ENCODE data around the gene LRRC4C. TPM values are rescaled to one million over a fixed set of nuclear protein-coding genes. Genes with fewer than 3 reads are reported as not detected.

LRRC4C gene
- polyA plus RNA-seq, 1 experiment, result not detected

DNA sequence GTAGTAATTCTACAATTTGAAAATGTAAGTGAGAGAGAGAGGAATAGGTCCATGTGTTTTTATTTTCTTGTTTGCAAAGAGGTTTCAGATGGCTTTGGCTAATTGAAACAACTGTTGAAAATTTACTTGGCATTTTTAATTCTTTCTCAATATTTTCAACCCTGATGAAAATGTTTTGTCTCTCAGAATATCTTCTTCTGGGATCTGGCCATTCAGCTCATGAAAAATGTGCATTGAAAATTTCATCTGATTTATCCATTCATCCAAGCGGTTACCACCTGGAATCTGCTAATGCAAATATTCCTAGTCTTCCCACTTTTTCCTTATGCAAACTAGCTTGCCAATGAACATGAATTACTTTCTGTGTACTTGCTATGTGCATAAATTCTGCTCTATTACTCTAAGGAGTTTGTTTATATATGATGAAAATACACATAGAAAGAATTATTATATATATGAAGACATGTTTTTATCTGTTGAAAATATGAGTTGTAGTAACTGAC, 621.2 kb downstream of the LRRC4C start:
- TF ChIP-seq, protein P1, sequence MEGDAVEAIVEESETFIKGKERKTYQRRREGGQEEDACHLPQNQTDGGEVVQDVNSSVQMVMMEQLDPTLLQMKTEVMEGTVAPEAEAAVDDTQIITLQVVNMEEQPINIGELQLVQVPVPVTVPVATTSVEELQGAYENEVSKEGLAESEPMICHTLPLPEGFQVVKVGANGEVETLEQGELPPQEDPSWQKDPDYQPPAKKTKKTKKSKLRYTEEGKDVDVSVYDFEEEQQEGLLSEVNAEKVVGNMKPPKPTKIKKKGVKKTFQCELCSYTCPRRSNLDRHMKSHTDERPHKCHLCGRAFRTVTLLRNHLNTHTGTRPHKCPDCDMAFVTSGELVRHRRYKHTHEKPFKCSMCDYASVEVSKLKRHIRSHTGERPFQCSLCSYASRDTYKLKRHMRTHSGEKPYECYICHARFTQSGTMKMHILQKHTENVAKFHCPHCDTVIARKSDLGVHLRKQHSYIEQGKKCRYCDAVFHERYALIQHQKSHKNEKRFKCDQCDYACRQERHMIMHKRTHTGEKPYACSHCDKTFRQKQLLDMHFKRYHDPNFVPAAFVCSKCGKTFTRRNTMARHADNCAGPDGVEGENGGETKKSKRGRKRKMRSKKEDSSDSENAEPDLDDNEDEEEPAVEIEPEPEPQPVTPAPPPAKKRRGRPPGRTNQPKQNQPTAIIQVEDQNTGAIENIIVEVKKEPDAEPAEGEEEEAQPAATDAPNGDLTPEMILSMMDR (IDR thresholded peaks at IDR 0.05; ENCODE audit: insufficient read depth, low read depth, low read length), result no peak
- ChIA-PET CTCF (interaction anchor here (0.6 kb wide), 1 partner anchor 1661 kb away, joined by 3 read pairs; no protein-coding TSS in a partner anchor), POLR2A (no interaction called here)
- H3K4me3 ChIP-seq (ENCODE audit: low read depth, low read length), result no peak overlapping the region
- DNase-seq (ENCODE audit: low read depth), result no peak
- no peaks in the 10 kb centered on the region for H3K36me3 ChIP-seq (ENCODE audit: control insufficient read depth, insufficient read depth, low read length)
- H3K27me3 ChIP-seq (ENCODE audit: control insufficient read depth, insufficient read depth, low read length), result no peaks in the 10 kb centered on the region

DNA sequence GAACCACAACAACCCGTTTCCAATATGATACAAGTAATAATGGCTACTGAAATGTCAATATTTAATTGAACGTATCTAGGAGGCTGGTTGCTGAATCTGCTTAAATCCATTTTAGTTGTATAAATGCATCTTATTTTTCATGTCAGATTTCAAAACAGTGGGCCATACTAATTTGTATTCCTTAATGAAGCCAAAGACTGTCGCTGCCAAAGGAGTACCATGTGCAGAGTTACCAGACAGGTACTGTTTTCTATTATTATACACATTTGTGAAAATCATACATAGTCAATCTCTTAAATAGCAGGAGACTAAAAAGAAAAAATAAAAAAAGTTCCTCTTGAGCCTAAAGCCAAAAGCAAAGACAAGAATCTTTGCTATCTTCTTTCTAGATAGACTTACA, 632.3 kb downstream of the LRRC4C start:
- Histone ChIP-seq H3K27me3 (ENCODE audit: control insufficient read depth, insufficient read depth, low read length) (no peaks in the 10 kb centered on the region), H3K36me3 (ENCODE audit: control insufficient read depth, insufficient read depth, low read length) (no peaks in the 10 kb centered on the region), H3K4me3 (ENCODE audit: low read depth, low read length) (no peak overlapping the region)
- TF ChIP-seq, protein P1 (IDR thresholded peaks at IDR 0.05; ENCODE audit: insufficient read depth, low read depth, low read length), result no peak
- no peak for DNase-seq (ENCODE audit: low read depth)
- POLR2A ChIA-PET, result no interaction called here
- CTCF ChIA-PET, result no interaction called here

DNA sequence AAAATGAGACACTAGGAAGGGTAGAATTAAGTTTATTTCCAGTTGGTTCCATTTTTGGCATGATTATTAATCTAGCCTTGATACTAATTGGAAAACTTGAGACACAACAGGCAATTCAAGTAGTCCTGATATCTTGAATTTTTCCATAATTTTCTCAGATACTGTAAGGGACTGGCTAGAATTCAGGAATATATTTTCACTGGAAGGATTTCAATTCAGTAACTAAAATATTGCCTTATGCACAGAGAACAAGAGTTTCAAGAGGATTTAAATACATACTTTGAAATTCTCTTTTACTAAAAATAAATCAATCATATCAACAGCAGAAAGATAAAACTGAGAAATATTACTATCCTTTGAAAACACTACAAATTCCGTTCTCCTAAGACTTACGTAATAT, 632.9 kb downstream of the LRRC4C start:
- DNase-seq (ENCODE audit: low read depth), result no peak
- TF ChIP-seq, protein P1 (IDR thresholded peaks at IDR 0.05; ENCODE audit: insufficient read depth, low read depth, low read length), result no peak
- CTCF ChIA-PET, result no interaction called here
- Histone ChIP-seq H3K27me3 (ENCODE audit: control insufficient read depth, insufficient read depth, low read length) (no peaks in the 10 kb centered on the region), H3K36me3 (ENCODE audit: control insufficient read depth, insufficient read depth, low read length) (no peaks in the 10 kb centered on the region), H3K4me3 (ENCODE audit: low read depth, low read length) (no peak overlapping the region)
- POLR2A ChIA-PET, result no interaction called here

DNA sequence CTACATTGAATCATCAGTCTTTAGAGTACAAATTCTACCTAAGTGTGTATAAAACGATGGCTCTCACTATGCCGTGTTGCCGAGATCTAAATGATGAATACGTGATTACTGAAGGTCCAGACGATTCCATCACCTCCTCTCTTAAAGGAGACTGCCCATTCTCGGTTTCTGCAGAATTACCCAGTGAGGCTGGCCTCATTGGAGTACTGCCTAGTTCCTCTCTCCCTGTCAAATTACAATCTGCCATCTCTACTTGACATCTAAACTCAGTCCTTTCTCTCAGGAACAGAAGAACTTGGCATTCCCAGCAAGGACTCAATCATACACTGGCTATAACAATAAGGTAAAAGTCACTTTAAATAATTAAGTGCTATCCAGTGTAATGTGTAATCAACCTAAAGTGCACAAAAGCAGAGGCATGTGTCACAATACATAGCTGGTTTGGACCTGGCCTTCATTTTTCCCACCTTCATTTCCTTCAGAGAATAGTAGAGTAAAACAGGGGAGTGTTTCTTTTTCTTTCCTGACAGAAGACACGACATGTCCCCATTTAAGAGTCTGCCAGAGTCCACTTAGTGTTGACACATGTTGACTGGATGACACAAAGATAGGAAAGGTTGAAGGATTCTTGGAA, 634.1 kb downstream of the LRRC4C start:
- ChIA-PET POLR2A (no interaction called here), CTCF (no interaction called here)
- TF ChIP-seq, protein P1 (IDR thresholded peaks at IDR 0.05; ENCODE audit: insufficient read depth, low read depth, low read length), result no peak
- DNase-seq (ENCODE audit: low read depth), result no peak
- Histone ChIP-seq H3K36me3 (ENCODE audit: control insufficient read depth, insufficient read depth, low read length) (no peaks in the 10 kb centered on the region), H3K4me3 (ENCODE audit: low read depth, low read length) (no peak overlapping the region), H3K27me3 (ENCODE audit: control insufficient read depth, insufficient read depth, low read length) (no peaks in the 10 kb centered on the region)

DNA sequence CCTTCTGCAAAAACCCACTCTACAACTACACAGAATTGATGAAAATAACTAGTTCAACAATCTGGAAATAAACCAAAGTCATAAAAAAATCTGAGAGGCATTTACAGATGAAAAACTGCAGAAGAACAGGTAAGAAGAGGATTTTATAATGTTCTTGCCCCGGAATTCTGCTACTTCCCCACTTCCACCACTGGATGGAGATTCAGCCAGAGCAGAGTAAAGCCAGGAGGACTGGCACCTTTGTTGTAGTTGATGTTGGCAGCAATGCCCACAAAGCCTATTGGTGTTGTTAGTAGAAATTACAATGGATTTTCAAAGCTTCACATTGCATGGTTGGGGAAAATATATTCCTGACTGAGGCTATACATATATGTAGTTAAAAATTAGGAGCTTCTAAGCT, 640.2 kb downstream of the LRRC4C start:
- Histone ChIP-seq H3K27me3 (ENCODE audit: control insufficient read depth, insufficient read depth, low read length) (no peaks in the 10 kb centered on the region), H3K36me3 (ENCODE audit: control insufficient read depth, insufficient read depth, low read length) (no peaks in the 10 kb centered on the region), H3K4me3 (ENCODE audit: low read depth, low read length) (no peak overlapping the region)
- TF ChIP-seq, protein P1 (IDR thresholded peaks at IDR 0.05; ENCODE audit: insufficient read depth, low read depth, low read length), result no peak
- DNase-seq (ENCODE audit: low read depth), result no peak
- CTCF ChIA-PET, result no interaction called here
- POLR2A ChIA-PET, result no interaction called here

Measured in BJ (cell line).